Measurements from ENCODE around the gene NPAS3.

DNA sequence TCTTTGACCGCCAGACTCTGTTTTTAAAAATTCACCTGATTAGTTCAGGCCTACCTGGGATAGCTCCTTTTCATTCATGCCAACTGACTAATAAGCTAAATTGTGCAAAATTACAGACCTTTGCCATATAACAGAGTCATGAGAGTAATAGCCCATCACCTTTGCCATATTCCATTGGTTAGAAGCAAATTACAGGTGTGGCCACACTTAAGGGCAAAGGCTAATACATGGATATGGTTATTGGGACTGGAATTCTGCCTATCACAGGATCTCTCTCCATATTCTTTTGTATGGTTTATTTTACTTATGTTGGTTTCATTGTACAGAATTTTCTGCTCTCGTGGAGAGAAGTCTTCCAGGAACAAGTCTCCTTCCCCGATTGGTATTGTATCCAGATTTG, 897.0 kb downstream of the NPAS3 start:
- TF ChIP-seq, protein P1, sequence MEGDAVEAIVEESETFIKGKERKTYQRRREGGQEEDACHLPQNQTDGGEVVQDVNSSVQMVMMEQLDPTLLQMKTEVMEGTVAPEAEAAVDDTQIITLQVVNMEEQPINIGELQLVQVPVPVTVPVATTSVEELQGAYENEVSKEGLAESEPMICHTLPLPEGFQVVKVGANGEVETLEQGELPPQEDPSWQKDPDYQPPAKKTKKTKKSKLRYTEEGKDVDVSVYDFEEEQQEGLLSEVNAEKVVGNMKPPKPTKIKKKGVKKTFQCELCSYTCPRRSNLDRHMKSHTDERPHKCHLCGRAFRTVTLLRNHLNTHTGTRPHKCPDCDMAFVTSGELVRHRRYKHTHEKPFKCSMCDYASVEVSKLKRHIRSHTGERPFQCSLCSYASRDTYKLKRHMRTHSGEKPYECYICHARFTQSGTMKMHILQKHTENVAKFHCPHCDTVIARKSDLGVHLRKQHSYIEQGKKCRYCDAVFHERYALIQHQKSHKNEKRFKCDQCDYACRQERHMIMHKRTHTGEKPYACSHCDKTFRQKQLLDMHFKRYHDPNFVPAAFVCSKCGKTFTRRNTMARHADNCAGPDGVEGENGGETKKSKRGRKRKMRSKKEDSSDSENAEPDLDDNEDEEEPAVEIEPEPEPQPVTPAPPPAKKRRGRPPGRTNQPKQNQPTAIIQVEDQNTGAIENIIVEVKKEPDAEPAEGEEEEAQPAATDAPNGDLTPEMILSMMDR (IDR thresholded peaks at IDR 0.05; ENCODE audit: low read depth, low read length, missing input control): no peak
- TF ChIP-seq FOXA1 (IDR thresholded peaks at IDR 0.05) (no peak), YY1 (IDR thresholded peaks at IDR 0.05) (no peak)
- TF ChIP-seq, protein P2, sequence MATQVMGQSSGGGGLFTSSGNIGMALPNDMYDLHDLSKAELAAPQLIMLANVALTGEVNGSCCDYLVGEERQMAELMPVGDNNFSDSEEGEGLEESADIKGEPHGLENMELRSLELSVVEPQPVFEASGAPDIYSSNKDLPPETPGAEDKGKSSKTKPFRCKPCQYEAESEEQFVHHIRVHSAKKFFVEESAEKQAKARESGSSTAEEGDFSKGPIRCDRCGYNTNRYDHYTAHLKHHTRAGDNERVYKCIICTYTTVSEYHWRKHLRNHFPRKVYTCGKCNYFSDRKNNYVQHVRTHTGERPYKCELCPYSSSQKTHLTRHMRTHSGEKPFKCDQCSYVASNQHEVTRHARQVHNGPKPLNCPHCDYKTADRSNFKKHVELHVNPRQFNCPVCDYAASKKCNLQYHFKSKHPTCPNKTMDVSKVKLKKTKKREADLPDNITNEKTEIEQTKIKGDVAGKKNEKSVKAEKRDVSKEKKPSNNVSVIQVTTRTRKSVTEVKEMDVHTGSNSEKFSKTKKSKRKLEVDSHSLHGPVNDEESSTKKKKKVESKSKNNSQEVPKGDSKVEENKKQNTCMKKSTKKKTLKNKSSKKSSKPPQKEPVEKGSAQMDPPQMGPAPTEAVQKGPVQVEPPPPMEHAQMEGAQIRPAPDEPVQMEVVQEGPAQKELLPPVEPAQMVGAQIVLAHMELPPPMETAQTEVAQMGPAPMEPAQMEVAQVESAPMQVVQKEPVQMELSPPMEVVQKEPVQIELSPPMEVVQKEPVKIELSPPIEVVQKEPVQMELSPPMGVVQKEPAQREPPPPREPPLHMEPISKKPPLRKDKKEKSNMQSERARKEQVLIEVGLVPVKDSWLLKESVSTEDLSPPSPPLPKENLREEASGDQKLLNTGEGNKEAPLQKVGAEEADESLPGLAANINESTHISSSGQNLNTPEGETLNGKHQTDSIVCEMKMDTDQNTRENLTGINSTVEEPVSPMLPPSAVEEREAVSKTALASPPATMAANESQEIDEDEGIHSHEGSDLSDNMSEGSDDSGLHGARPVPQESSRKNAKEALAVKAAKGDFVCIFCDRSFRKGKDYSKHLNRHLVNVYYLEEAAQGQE (IDR thresholded peaks at IDR 0.05): no peak
- TF ChIP-seq, protein P3, sequence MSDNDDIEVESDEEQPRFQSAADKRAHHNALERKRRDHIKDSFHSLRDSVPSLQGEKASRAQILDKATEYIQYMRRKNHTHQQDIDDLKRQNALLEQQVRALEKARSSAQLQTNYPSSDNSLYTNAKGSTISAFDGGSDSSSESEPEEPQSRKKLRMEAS (IDR thresholded peaks at IDR 0.05): no peak

Measured in liver (tissue), 2 donors.